DMS53 (cell line): ENCODE data around the gene KCNMA1.
A peak's percentile ranks its signal among the peaks of the same experiment; 100 is the strongest.

Experiments
- DNase-seq: peaks from one replicate; lab custom pipeline; 2025; lab: John Stamatoyannopoulos, UW

The KCNMA1 gene

DNA sequence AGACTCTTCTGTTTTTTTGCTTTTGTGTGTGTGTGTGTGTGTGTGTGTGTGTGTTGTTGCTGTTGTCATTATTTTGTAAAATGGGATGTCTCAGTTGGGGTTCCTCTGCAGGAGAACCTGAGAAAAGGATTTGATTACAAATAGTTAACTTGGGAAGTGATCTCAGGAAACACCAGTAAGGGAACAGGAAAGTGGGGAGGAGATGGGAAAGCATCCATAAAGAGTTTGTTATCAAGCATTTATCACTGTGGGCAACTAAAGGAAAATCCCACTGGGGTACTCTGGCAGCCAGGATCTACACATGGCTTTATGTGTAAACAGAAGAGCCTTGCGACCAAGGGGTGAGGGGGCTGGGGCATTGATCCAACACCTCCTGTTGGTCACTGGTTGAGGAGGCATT lies 485.4 kb downstream of the KCNMA1 start:
- DNase-seq: no peak

GRCh38 chr10:77151408-77151807 lies 486.2 kb downstream of the KCNMA1 start:
- no peak for DNase-seq

DNA sequence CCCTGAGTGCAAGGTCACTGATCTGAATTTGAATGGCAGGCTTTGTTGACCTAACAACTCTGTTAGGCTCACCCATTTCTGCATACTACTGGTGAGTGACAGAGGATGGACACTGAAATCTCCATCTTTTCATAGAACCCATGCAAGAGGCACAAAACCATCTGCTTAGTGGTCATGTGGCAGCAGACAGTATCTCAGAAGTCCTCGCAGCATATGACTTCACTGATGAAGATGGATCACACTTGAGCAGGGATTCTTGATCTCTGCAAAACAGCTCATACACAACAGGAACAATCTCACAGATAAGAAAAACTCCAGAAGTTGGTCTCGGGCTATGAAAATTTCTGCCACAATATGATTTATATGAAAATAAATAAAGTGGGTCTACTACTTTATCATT lies 487.9 kb downstream of the KCNMA1 start:
- DNase-seq: no peak

DNA sequence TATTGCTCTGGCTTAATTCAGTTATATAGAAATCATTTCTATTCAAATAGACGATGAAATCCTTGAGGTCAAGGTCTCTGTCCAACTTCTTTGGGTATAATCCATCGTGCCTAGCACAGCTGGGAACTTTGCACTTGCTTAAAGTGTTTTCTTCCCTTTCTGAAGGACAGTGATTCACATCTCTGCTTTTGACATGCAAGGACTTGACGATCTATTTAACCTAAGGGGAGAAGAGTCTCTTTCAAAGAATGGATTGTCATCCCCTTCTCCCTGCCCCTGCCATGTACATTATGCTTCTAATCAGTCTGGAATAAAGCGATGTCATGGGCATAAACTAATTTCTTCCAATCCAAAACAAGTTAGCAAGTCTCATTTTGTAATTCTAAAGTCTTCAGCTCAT lies 488.6 kb downstream of the KCNMA1 start:
- no peak for DNase-seq

DNA sequence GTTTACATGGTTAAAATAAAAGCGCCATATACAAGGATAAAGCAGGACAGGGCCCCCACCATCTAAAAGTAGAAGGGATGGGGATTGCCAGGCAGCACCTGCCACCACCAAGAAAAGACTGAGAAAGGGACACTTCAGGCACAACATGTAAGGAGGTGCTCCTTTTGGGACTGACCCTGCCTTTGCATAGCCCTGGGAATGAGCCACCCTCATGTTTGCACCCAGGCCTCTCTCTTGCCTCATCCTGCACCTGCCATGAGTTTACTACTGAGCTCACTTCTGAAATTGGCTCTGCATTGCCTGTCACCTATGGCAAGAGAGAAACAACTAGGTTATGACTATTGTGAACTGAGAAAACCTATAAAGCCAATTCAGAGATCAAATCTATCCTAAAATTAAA lies 489.7 kb downstream of the KCNMA1 start:
- no peak for DNase-seq

- no peak for DNase-seq
Measured at GRCh38 chr10:77146712-77147336, 490.8 kb downstream of the KCNMA1 start.

GRCh38 chr10:77144656-77145055 lies 493.0 kb downstream of the KCNMA1 start:
- no peak for DNase-seq

- DNase-seq: no peak
Measured at GRCh38 chr10:77139252-77140160, 498.1 kb downstream of the KCNMA1 start.

- DNase-seq: no peak
Measured at GRCh38 chr10:77138541-77138940, 499.1 kb downstream of the KCNMA1 start.

DNA sequence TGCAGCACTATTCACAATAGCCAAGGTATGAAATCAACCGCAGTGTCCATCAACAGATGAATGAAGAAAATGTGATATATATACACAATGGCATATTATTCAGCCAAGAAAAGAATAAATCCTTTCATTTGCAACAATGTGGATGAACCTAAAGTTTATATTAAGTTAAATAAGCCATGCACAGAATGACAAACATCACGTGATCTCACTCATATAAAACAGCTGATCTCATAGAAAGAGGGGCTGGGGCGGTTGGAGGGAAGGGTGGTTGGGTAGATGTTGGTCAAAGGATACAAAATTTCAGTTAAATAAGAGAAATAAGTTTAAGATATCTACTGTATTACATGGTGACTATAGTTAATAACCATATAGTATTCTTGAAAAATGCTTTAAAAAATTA lies 502.1 kb downstream of the KCNMA1 start:
- DNase-seq: no peak

DNA sequence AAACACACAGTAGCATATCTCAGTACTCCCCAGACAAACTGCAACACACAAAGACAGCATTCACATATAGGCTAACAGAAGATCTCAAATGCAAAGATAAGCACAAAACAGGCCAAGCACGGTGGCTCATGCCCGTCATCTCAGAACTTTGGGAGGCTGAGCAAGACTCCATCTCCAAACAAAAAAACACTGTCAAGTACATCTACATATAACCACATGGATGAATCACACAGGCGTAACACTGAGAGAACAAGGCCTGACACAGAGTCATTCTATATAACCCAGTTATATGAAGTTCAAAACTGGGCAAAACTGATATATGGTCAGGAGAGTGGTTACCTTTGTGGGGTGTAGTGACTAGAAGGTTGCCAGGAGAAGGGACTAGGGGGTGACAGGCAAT lies 506.4 kb downstream of the KCNMA1 start:
- no peak for DNase-seq

DNA sequence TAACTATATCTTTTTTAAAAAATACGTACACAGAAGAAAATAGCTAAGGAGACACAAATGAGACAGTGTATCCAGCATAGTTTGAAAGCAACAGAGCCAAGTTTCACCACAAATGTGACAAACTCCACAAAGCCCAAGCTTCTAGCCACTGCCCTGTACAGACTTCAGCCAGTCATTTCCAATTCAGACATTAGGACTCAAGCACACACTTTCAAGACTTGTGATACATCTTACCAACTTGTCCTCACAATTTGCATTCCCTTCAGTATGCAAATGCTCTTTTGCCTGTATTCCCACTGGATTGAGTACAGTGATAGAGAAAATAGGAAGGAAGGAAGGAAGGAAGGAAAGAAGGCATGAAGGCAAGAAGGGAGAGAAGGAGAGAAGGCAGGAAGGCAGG lies 510.4 kb downstream of the KCNMA1 start:
- DNase-seq: no peak

GRCh38 chr10:77125231-77125630 lies 512.4 kb downstream of the KCNMA1 start:
- DNase-seq: no peak

DNA sequence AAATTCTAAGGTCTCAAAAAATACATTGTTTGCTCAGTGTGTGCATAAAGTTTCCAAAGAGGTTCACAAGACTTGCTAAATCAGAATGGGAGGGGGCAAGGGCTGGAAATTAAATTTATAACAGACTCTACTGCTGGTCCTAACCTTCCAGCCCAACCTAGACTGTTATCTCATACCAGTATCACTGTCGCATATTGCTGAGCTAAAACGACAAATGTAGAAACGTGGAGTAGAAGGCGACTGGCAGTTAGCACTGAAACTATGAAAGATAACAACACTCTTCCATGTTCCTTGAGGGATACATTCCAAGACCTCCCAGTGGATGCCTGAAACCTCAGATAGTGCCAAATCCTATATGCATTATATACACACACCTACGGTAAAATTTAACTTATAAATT lies 514.3 kb downstream of the KCNMA1 start:
- DNase-seq: no peak

DNA sequence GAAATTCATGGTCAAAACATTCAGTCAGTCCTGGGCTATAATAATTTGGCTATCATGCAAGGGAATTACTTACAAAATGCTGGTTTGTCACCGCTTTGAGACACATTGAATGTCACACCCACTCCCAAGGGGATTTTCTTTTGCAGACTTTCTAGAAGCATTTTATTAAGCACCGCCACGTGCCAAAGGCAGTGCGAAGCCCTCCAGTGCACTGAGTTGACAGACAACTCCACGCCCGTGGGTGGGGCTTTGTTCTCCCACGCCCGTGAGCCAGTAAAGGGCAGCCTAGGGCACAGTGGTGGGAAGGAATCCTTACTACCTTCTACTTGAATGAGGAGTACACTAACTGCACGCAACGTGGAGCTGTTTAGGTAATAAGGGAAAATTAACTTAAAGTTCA lies 515.8 kb downstream of the KCNMA1 start:
- no peak for DNase-seq

- DNase-seq: no peak
Measured at GRCh38 chr10:77120666-77121376, 516.8 kb downstream of the KCNMA1 start.

GRCh38 chr10:77120012-77120411 lies 517.6 kb downstream of the KCNMA1 start:
- DNase-seq: no peak

- DNase-seq: no peak
Measured at GRCh38 chr10:77118603-77119282, 518.9 kb downstream of the KCNMA1 start.

- no peak for DNase-seq
Measured at GRCh38 chr10:77117501-77117900, 520.1 kb downstream of the KCNMA1 start.

DNA sequence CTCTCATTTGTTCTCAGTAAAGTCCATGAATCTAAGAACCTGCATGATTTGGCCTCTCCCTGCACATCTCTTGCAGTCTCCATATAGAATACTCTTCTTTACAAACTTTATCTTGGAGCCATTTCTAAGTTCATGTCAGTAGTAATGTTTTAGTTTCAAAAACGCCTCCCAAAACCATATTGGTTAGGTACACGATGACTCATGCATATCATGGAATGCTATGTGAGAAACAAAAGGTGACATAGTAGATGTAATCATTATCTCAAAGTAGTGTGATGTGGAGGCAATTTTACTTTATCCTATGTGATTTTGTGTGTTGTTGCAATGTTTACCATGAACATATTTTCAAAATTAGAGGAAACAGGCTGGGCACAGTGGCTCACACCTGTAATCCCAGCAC lies 520.7 kb downstream of the KCNMA1 start:
- DNase-seq: peak; percentile 14

GRCh38 chr10:77114181-77114821 lies 523.3 kb downstream of the KCNMA1 start:
- DNase-seq: peak; percentile 7
